HG02623 (cell line): ENCODE data around the gene FALEC.

Experiments
- ATAC-seq: cut with Tn5 transposase; IDR thresholded peaks from one replicate; pipeline ENCODE4 v1.9.1; 2021; ENCODE audit warnings: moderate library complexity; ENCODE audit not compliant: unreplicated experiment

The FALEC gene

GRCh38 chr1:150544204-150544603 lies 28.7 kb downstream of the FALEC start:
- ATAC-seq: no peak

- ATAC-seq: no peak
Measured at GRCh38 chr1:150545486-150546032, 30.0 kb downstream of the FALEC start.

- no peak for ATAC-seq
Measured at GRCh38 chr1:150546294-150546937, 30.9 kb downstream of the FALEC start.

- ATAC-seq: no peak
Measured at GRCh38 chr1:150548324-150548631, 32.7 kb downstream of the FALEC start.

- ATAC-seq: peak; percentile 48
Measured at GRCh38 chr1:150548632-150549495, 33.3 kb downstream of the FALEC start, which contains the start of gene ADAMTSL4. ADAMTSL4 (plus strand) TSS chr1:150549408; CDS start chr1:150552289, 2,881 bp downstream.

- no peak for ATAC-seq
Measured at GRCh38 chr1:150549496-150550221, 34.1 kb downstream of the FALEC start.

GRCh38 chr1:150550222-150551050 lies 34.9 kb downstream of the FALEC start:
- ATAC-seq: no peak

GRCh38 chr1:150551051-150551783 lies 35.7 kb downstream of the FALEC start:
- ATAC-seq: no peak

- no peak for ATAC-seq
Measured at GRCh38 chr1:150551784-150552127, 36.2 kb downstream of the FALEC start.

GRCh38 chr1:150552128-150552910 lies 36.8 kb downstream of the FALEC start:
- ATAC-seq: no peak

- ATAC-seq: no peak
Measured at GRCh38 chr1:150552911-150553289, 37.3 kb downstream of the FALEC start.

GRCh38 chr1:150553392-150554085 lies 38.0 kb downstream of the FALEC start:
- no peak for ATAC-seq

GRCh38 chr1:150554086-150554452 lies 38.5 kb downstream of the FALEC start:
- no peak for ATAC-seq

GRCh38 chr1:150555198-150555970 lies 39.8 kb downstream of the FALEC start:
- ATAC-seq: no peak

- ATAC-seq: no peak
Measured at GRCh38 chr1:150555971-150556865, 40.7 kb downstream of the FALEC start.

GRCh38 chr1:150557065-150557600 lies 41.6 kb downstream of the FALEC start:
- no peak for ATAC-seq

GRCh38 chr1:150557813-150558212 lies 42.3 kb downstream of the FALEC start:
- ATAC-seq: no peak
